ENCODE data around the gene MREG. TPM values are rescaled to one million over a fixed set of nuclear protein-coding genes. Genes with fewer than 3 reads are reported as not detected.

Gene MREG
- total and polyA plus RNA-seq, 2 experiments from 2014 or later, result 19.4 to 25.3 TPM

GRCh38 chr2:215998636-215999035, 14.7 kb downstream of the MREG start:
- peaks cover 77% of the 10 kb centered on the region for H3K79me2 ChIP-seq (replicated peaks; ENCODE audit: insufficient read depth)
- no peak overlapping the region for H3K4me3 ChIP-seq
- ATAC-seq, result no peak
- no peak overlapping the region for H3K4me3 Mint-ChIP-seq
- no peak overlapping the region for H3K27ac Mint-ChIP-seq
- peaks cover 12% of the 10 kb centered on the region for H4K20me1 ChIP-seq (replicated peaks; ENCODE audit: insufficient read depth)
- no peak for DNase-seq (ENCODE audit: low spot score)
- H3K36me3 ChIP-seq (ENCODE audit: insufficient read depth), result no peaks in the 10 kb centered on the region
- H3K4me1 ChIP-seq (ENCODE audit: insufficient read depth), result peaks cover 40% of the 10 kb centered on the region
- H2AFZ ChIP-seq, result no peak overlapping the region
- peaks cover 33% of the 10 kb centered on the region for H3K4me1 Mint-ChIP-seq
- peaks cover 10% of the 10 kb centered on the region for H3K27me3 Mint-ChIP-seq (ENCODE audit: insufficient read depth, low read depth, poor library complexity)
- H3K4me2 ChIP-seq, result no peak overlapping the region
- no peaks in the 10 kb centered on the region for H3K9me3 Mint-ChIP-seq
- H3F3A ChIP-seq (replicated peaks; ENCODE audit: low read depth), result no peaks in the 10 kb centered on the region; the same call in 1 of the 2 replicates
- H3K27me3 ChIP-seq (ENCODE audit: insufficient read depth), result no peaks in the 10 kb centered on the region
- H3K27ac ChIP-seq (ENCODE audit: low read depth), result no peak overlapping the region
- H3K36me3 Mint-ChIP-seq (ENCODE audit: low read depth), result peaks cover 27% of the 10 kb centered on the region
- no peaks in the 10 kb centered on the region for H3K9me2 ChIP-seq (ENCODE audit: insufficient read depth)
- TF ChIP-seq ZNF331 (CRISPR knock-in tag; IDR thresholded peaks at IDR 0.05; ENCODE audit: low read depth) (no peak), CREB1 (CRISPR knock-in tag; IDR thresholded peaks at IDR 0.05; ENCODE audit: low read depth) (no peak), EZH2phosphoT487 (IDR thresholded peaks at IDR 0.05; ENCODE audit: unreplicated experiment) (no peak), NANOG (IDR thresholded peaks at IDR 0.05; ENCODE audit: borderline replicate concordance) (no peak), EZH2 (IDR thresholded peaks at IDR 0.05; ENCODE audit: low read depth, unreplicated experiment) (no peak), ZNF462 (CRISPR knock-in tag; IDR thresholded peaks at IDR 0.05) (no peak), STAT1 (IDR thresholded peaks at IDR 0.05; ENCODE audit: unreplicated experiment) (no peak), ZNF114 (CRISPR knock-in tag; IDR thresholded peaks at IDR 0.05) (no peak), POLR2AphosphoS5 (IDR thresholded peaks at IDR 0.05; ENCODE audit: low read depth) (no peak)
- TF ChIP-seq, protein P1, sequence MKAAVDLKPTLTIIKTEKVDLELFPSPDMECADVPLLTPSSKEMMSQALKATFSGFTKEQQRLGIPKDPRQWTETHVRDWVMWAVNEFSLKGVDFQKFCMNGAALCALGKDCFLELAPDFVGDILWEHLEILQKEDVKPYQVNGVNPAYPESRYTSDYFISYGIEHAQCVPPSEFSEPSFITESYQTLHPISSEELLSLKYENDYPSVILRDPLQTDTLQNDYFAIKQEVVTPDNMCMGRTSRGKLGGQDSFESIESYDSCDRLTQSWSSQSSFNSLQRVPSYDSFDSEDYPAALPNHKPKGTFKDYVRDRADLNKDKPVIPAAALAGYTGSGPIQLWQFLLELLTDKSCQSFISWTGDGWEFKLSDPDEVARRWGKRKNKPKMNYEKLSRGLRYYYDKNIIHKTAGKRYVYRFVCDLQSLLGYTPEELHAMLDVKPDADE (IDR thresholded peaks at IDR 0.05), result no peak
- TF ChIP-seq, protein P2, sequence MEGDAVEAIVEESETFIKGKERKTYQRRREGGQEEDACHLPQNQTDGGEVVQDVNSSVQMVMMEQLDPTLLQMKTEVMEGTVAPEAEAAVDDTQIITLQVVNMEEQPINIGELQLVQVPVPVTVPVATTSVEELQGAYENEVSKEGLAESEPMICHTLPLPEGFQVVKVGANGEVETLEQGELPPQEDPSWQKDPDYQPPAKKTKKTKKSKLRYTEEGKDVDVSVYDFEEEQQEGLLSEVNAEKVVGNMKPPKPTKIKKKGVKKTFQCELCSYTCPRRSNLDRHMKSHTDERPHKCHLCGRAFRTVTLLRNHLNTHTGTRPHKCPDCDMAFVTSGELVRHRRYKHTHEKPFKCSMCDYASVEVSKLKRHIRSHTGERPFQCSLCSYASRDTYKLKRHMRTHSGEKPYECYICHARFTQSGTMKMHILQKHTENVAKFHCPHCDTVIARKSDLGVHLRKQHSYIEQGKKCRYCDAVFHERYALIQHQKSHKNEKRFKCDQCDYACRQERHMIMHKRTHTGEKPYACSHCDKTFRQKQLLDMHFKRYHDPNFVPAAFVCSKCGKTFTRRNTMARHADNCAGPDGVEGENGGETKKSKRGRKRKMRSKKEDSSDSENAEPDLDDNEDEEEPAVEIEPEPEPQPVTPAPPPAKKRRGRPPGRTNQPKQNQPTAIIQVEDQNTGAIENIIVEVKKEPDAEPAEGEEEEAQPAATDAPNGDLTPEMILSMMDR (conservative IDR thresholded peaks at IDR 0.05; ENCODE audit: low read depth in 2 of 2), result no peak

Measured in GM23338 (cell line).